ENCODE data around the gene VWC2L. TPM values are rescaled to one million over a fixed set of nuclear protein-coding genes. Genes with fewer than 3 reads are reported as not detected.
A peak's percentile ranks its signal among the peaks of the same experiment; 100 is the strongest.

Gene VWC2L
- total RNA-seq: not detected

GRCh38 chr2:214410918-214411554 is at the start of gene VWC2L:
Gene VWC2L (plus strand): TSS chr2:214411054. CDS start chr2:214414194, 3,140 bp downstream.
- CTCF ChIA-PET: no interaction called here
- POLR2A ChIA-PET: no interaction called here

DNA sequence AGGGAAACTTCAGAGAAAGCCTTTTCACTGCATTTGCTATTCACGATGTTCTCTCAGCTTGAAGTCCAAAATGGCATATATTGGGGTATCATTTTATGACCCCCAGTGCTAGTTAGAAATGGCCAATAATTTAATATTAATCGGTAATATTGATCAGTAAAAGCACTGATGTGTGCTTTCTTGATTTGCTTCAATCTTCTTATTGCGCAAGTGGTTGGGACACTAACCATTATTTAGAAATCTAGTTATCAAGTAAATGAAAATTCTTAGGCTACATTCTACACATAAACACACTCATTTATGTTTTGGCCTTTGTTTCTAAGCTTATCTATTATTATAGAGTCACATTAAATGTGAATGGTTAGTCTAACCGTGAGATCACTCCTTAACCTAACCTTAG is 49.7 kb upstream of the VWC2L start:
- DNase-seq (no peak), ATAC-seq (no peak)
- no peaks in the 10 kb centered on the region for H3K4me1 Mint-ChIP-seq (ENCODE audit: low read depth)
- no peak overlapping the region for H3K27ac Mint-ChIP-seq
- no peak overlapping the region for H3K4me3 Mint-ChIP-seq
- TF ChIP-seq CTCF (IDR thresholded peaks at IDR 0.05): no peak
- intact Hi-C loops (cut with micrococcal nuclease): no loop called here
- H3K27me3 Mint-ChIP-seq: no peaks in the 10 kb centered on the region
- CTCF ChIA-PET: no interaction called here
- peaks cover 9% of the 10 kb centered on the region for H3K9me3 Mint-ChIP-seq
- no peaks in the 10 kb centered on the region for H3K36me3 Mint-ChIP-seq (ENCODE audit: low read depth)
- POLR2A ChIA-PET: interaction anchor here (0.6 kb wide), 1 partner anchor 1396 kb away, joined by 3 read pairs; no protein-coding TSS in a partner anchor

More at GRCh38 chr2:214410918-214411554, at the start of gene VWC2L:
- intact Hi-C loops (cut with micrococcal nuclease): no loop called here
- Mint-ChIP-seq H3K4me3 (no peak within 1 kb of the TSS), H3K36me3 (ENCODE audit: low read depth) (no peaks in the 10 kb centered on the region), H3K9me3 (no peaks in the 10 kb centered on the region), H3K4me1 (ENCODE audit: low read depth) (no peaks in the 10 kb centered on the region), H3K27ac (no peak within 1 kb of the TSS), H3K27me3 (no peaks in the 10 kb centered on the region)
- TF ChIP-seq CTCF (IDR thresholded peaks at IDR 0.05): no peak
- DNase-seq: peak; percentile 55
- ATAC-seq: no peak

GRCh38 chr2:214365549-214365948 is 45.3 kb upstream of the VWC2L start:
- intact Hi-C loops (cut with micrococcal nuclease): no loop called here
- no peaks in the 10 kb centered on the region for H3K27me3 Mint-ChIP-seq
- H3K4me3 Mint-ChIP-seq: no peak overlapping the region
- no peaks in the 10 kb centered on the region for H3K36me3 Mint-ChIP-seq (ENCODE audit: low read depth)
- no peak for DNase-seq
- POLR2A ChIA-PET: no interaction called here
- no peak for TF ChIP-seq CTCF (IDR thresholded peaks at IDR 0.05)
- ATAC-seq: no peak
- H3K9me3 Mint-ChIP-seq: no peaks in the 10 kb centered on the region
- no peaks in the 10 kb centered on the region for H3K4me1 Mint-ChIP-seq (ENCODE audit: low read depth)
- no peak overlapping the region for H3K27ac Mint-ChIP-seq
- CTCF ChIA-PET: no interaction called here

DNA sequence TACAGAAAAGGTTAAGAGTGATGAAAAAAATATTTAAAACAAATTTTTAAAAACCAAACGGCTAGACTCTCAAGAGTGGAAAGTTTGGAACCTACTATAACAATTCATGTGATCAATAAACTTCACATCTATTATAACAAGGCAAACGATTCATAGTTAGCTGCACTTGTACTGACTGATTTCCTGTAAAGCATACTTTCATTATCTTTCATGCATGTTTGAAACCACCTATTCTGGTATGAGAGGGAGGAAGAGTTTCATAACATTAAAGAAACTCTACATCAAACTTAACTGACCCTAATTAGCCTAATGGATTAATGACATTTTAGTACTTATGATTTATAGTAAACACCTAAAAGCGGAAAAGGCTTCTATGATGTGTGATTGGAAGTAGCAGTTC is 43.7 kb upstream of the VWC2L start:
- Mint-ChIP-seq H3K36me3 (ENCODE audit: low read depth) (no peaks in the 10 kb centered on the region), H3K27me3 (no peaks in the 10 kb centered on the region), H3K4me1 (ENCODE audit: low read depth) (no peaks in the 10 kb centered on the region), H3K4me3 (no peak overlapping the region), H3K9me3 (no peaks in the 10 kb centered on the region), H3K27ac (no peak overlapping the region)
- ChIA-PET POLR2A (no interaction called here), CTCF (no interaction called here)
- intact Hi-C loops (cut with micrococcal nuclease): no loop called here
- TF ChIP-seq CTCF (IDR thresholded peaks at IDR 0.05): no peak
- DNase-seq (no peak), ATAC-seq (no peak)

GRCh38 chr2:214376618-214377285 is 34.1 kb upstream of the VWC2L start:
- H3K36me3 Mint-ChIP-seq (ENCODE audit: low read depth): no peaks in the 10 kb centered on the region
- no peak overlapping the region for H3K4me3 Mint-ChIP-seq
- no peak overlapping the region for H3K27ac Mint-ChIP-seq
- ATAC-seq (no peak), DNase-seq (no peak)
- H3K9me3 Mint-ChIP-seq: no peaks in the 10 kb centered on the region
- intact Hi-C loops (cut with micrococcal nuclease): no loop called here
- H3K4me1 Mint-ChIP-seq (ENCODE audit: low read depth): no peaks in the 10 kb centered on the region
- no peak for TF ChIP-seq CTCF (IDR thresholded peaks at IDR 0.05)
- no peaks in the 10 kb centered on the region for H3K27me3 Mint-ChIP-seq
- CTCF ChIA-PET: no interaction called here
- POLR2A ChIA-PET: interaction anchor here (0.6 kb wide), 1 partner anchor 688 kb away, joined by 3 read pairs; no protein-coding TSS in a partner anchor
